Measurements from ENCODE around the gene CEP152.
"Not testable (repeated sequence)": the region's sequence is repeated elsewhere in the genome, so short reads cannot be mapped to it uniquely, and the experiment has no call there.

CEP152 gene

GRCh38 chr15:48806151-48806550 lies 4.7 kb downstream of the CEP152 start:
- no peak for DNase-seq

DNA sequence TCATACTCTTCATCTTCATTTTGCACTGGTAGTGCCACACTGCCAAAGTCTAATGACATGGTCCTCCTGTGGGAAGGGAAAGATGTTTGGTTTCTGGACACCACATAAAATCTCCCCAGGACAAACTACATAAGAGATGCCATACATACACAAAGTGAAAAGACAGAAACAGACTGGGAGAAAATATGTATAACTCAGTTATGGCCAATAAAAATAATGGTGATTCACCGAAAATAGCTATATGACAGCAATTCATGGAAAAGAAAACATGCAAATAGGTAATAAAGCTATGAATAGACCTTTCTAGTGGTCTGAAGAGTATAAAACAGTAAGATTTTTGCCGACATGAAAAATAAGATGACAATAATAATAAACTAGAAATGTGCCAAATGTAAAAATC lies 5.3 kb downstream of the CEP152 start:
- no peak for DNase-seq

- DNase-seq, result peak; percentile 30
Observed at GRCh38 chr15:48803877-48804276, 7.0 kb downstream of the CEP152 start.

- peak; percentile 31 for DNase-seq
Observed at GRCh38 chr15:48802867-48803266, 8.0 kb downstream of the CEP152 start.

DNA sequence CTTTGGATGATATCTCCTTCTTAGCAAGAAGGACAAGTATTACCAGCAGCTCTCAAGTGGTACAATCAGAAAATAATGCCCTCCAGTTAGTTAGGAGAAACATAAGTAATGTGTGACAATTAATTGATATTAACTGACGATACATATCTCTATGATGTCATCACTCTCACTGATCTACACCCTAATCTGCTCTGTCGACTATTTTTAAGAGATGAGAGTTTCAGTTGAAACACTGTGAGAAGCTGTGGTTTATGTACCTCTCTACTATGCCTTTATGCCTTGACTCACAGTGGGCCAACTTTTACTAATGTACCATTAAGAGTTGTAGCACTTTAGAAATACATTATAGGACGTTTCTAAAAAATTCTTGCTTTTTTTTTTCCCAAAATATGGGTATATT lies 8.6 kb downstream of the CEP152 start:
- DNase-seq, result no peak

DNA sequence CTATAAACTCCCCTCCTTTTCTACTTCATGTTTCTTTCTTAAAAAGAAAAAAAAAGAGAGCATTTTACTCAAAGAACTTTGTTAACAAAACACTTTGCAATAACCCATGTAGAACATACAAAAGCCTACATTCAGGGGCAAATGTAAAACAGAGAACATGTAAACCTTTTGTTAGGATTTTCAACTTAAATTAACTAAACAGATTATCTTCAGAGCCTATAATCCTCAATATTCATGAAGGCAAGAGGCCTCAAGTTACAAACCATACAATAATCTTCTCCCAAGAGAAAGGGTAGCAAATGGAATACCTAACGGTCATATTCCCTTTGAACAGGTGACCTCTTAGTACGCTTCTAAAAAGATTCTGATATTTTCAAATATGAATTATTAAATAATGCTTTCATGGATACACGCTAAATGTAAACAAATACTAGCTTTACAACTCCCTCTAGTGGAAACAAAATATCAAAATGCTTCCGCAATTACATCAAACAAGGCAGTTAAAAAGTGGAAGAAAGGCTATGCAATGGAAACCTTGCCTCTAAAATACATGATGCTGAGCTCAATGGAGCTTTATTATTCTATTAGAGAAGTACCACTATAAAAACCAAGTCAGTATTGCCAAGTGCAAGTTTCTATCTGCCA lies 9.9 kb downstream of the CEP152 start:
- peak; percentile 66 for DNase-seq

DNA sequence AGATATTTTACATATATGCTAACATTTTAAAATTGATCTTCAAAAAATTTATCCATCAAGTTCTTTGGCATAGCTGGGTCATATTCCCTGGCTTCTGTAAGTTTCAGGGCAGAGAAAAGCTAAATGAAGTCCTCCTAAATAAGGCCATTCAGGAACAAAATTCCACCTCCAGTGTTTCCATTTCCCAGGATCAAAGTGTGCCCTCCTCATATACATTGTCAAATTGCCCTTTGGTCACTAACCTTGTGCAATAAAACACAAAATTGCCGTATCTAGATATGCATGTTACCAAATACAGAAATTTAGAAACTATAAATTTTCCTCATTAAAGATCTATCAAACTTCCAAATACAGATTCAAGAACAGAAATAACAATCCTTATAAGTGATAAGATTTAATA lies 10.6 kb downstream of the CEP152 start:
- no peak for DNase-seq

GRCh38 chr15:48798319-48798718 lies 12.6 kb downstream of the CEP152 start:
- DNase-seq, result peak; percentile 97

- DNase-seq, result no peak
Observed at GRCh38 chr15:48796930-48797329, 13.9 kb downstream of the CEP152 start.

DNA sequence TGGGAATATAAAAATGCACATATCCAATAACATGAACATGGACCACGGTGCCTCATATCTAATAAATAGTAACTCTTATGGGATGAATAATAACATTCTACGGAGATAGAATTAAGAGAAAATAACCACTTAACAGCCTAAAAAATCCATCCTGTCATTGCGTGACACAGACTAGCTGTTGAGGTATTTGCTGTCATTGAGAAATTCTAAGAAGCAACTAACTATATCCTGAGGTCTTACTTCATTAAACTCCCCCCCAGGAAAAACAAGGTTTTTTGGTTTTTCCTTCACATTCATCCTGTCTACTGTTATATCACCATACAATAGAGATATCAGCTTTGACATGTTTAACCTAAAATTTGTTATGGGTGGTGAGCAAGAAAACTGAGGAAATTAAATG lies 14.3 kb downstream of the CEP152 start:
- DNase-seq, result no peak

- no peak for DNase-seq
Observed at GRCh38 chr15:48795901-48796300, 15.0 kb downstream of the CEP152 start.

GRCh38 chr15:48794697-48795134 lies 16.2 kb downstream of the CEP152 start:
- DNase-seq, result no peak

DNA sequence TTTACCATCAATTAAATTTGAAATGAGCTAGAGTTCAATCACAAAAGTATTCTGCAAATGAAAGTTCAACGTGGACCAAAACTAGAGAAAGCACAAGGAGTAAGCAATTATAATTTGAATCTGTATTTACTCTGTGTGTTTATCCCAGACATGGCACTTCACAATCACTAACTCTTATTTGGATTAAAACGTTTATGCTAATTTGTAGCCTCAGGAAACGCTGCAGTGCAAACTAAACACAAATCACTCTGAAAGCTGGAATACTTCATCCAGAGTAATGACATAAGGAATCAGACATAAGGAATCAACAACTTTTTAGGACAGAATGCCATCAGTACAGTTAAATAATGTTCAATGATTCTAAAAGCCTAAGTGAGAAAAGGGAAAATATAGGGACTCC lies 18.5 kb downstream of the CEP152 start:
- DNase-seq, result no peak

- DNase-seq, result not testable (repeated sequence)
Observed at GRCh38 chr15:48790466-48791115, 20.3 kb downstream of the CEP152 start.

GRCh38 chr15:48785712-48786111 lies 25.2 kb downstream of the CEP152 start:
- DNase-seq, result no peak

GRCh38 chr15:48785195-48785594 lies 25.7 kb downstream of the CEP152 start:
- no peak for DNase-seq

DNA sequence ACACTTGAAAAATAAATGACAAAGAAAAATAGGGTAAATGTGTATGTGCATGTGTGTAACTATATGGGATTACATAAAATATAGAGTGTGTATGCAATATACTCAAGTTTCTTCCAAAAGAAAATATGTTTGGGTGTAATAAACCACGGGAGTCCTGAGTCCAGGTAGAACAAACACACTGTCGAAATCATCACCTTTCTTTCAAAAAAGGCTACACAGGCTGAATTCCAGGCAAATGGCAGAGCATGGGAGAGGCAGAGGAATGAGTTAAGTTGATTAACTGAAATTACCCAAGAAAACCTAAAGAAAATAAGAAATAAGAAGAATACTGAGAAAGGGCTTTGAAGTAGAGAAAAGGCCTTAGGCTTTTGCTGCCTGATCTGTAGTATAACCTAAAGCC lies 26.1 kb downstream of the CEP152 start:
- DNase-seq, result no peak

GRCh38 chr15:48782911-48783310 lies 28.0 kb downstream of the CEP152 start:
- no peak for DNase-seq

DNA sequence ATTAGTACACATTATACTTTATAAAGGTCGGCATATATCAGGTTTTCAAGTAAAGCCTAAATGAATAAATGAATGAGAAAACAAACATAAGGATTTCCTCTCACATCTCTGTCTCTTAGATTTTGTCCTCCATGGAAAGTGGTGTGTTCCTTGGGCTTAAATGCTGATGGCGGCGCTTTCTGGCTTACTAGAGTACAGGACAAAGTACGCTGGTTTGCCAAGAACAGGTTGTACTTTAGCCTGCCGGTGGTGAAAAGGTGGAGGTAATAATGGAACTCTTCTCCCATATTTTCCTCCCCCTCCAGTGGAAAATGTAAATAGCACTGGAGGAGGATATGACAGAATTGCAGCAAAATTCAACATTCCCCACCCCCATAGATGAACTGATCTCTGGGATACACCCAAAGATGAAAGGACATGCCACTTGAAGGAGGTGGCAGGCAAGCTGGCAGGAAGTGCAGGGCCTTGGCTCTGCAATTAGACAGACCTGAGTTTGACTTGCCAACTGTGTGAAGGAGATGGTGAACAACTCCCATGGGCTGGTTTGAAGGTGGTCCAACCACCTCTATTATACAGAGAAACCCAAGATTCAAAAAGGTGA lies 29.3 kb downstream of the CEP152 start:
- no peak for DNase-seq

GRCh38 chr15:48781017-48781416 lies 29.9 kb downstream of the CEP152 start:
- no peak for DNase-seq

DNA sequence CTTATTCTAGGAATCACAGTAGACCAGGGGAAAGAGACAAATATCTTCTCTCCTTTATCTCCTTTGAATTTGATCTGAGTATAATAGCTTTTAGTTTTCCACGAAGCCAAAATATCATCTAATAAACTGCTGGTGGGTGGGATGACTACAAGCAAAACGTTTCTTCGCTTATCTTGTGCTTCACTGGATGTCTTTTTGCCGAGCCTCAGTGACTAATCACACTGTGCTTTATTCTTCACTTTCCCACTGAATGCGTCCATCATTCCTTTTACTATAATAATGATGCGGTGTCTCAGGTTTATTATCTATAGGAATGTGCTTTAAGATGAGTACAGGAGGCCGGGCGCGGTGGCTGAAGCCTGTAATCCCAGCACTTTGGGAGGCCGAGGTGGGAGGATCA lies 32.5 kb downstream of the CEP152 start:
- no peak for DNase-seq

DNA sequence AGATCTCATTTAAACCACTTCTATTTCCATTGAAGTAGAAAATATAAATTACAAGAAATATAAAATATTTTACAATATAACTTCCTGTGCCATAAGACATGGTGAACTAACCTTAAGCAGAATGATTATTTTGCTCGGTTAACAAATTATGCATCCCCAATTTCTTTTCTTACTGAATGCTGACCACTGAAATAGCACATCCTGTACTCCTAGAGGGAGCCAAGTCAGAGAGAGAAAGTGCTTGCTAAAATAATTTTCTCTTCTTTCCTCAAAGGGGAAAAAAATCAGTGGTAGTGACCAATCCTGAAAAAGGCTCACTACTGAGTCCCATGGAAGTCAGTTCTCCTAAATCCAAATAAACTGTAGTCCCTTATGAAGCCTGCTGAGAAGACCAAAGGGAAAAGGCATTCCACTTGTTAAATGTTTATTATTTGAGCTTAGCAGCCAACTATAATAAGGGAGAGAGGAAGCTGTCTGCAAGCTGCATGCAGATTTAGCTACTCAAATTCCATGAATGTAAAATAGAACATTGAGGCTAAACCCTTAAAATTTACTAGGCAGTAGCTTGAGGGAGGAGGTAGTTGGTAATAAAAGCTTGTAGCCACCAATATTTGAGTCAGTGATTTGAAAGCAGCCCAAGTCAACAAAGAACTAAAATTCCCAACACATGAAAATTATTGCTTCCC lies 33.1 kb downstream of the CEP152 start:
- DNase-seq, result no peak

DNA sequence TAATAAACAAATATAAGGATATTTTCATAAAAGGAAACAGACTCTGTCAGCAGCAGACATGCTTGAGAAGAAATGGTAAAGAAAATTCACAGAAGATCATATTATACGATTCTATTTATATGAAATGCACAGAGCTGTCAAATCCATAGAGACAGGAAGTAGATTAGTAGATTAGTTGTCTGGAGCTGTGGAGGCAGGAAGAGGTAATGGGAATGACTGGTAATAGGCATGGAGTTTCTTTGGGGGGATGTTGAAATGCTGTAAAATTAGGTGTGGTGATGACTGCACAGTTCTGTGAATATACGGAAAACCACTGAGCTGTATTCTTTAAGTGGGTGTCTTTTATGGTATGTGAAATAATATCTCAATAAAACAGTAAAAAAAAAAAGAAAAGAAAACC lies 35.3 kb downstream of the CEP152 start:
- DNase-seq, result no peak

DNA sequence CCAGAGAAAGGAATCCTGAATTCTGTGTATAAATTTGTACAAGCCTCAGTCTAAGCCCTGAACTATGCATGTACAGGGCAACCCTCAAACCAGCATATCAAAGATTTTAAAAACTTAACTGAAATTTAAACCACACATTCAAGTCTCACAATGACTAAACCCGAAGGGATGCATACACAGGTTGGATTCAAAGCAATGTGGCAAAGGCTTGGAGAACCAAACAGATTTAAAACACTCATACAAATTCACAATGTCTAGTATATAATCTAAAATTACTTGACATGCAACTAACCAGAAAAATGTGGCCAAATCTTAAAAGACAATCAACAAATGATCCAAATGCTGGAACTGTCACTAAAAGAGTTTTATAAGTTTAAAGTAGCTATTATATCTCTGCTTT lies 36.4 kb downstream of the CEP152 start:
- DNase-seq, result no peak

All from NCI-H82 (cell line).